COR-L47 (cell line): ENCODE measurements around the gene KRTAP5-4.
"Not testable (repeated sequence)": the region's sequence is repeated elsewhere in the genome, so short reads cannot be mapped to it uniquely, and the experiment has no call there.

Experiments used
- DNase-seq: peaks from one replicate; lab custom pipeline; 2025; lab: John Stamatoyannopoulos, UW

Gene KRTAP5-4, protein sequence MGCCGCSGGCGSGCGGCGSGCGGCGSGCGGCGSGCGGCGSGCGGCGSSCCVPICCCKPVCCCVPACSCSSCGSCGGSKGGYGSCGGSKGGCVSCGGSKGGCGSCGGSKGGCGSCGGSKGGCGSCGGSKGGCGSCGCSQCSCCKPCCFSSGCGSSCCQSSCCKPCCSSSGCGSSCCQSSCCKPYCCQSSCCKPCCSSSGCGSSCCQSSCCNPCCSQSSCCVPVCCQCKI

DNA sequence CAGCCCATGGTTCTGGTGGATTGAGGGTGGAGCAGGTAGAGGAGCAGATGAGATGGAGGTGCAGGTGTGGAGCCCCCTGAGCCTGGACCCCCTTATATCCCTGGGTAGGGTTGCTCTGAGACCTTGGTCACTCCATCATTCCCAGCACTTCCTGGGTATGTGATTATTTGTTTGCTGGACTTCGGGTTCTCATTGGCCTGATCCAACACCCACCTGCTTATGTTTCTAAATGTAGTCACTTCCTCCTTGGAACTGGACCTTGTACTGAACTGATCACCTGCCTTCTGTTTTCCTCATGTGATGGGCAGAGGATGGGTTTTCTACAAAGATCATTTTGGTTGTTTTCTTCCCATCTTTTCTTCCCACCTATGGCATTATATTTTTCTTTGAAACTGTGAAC, at the start of gene KRTAP5-4:
KRTAP5-4 (minus strand) TSS at position 53 of the 400 bp plus-strand sequence; CDS start at position 8, 45 bp downstream.
- no peak for DNase-seq

GRCh38 chr11:1671658-1672057, 49.7 kb upstream of the KRTAP5-4 start:
- DNase-seq = no peak

- no peak for DNase-seq
Measured at GRCh38 chr11:1670905-1671371, 49.0 kb upstream of the KRTAP5-4 start.

GRCh38 chr11:1670457-1670856, 48.5 kb upstream of the KRTAP5-4 start:
- not testable (repeated sequence) for DNase-seq

GRCh38 chr11:1669546-1670218, 47.7 kb upstream of the KRTAP5-4 start:
- no peak for DNase-seq

- no peak for DNase-seq
Measured at GRCh38 chr11:1668911-1669473, 47.1 kb upstream of the KRTAP5-4 start.

GRCh38 chr11:1667906-1668305, 46.0 kb upstream of the KRTAP5-4 start:
- no peak for DNase-seq

- DNase-seq = no peak
Measured at GRCh38 chr11:1667121-1667850, 45.3 kb upstream of the KRTAP5-4 start.

GRCh38 chr11:1665313-1665712, 43.4 kb upstream of the KRTAP5-4 start:
- no peak for DNase-seq

GRCh38 chr11:1662699-1663283, 40.9 kb upstream of the KRTAP5-4 start:
- not testable (repeated sequence) for DNase-seq

DNA sequence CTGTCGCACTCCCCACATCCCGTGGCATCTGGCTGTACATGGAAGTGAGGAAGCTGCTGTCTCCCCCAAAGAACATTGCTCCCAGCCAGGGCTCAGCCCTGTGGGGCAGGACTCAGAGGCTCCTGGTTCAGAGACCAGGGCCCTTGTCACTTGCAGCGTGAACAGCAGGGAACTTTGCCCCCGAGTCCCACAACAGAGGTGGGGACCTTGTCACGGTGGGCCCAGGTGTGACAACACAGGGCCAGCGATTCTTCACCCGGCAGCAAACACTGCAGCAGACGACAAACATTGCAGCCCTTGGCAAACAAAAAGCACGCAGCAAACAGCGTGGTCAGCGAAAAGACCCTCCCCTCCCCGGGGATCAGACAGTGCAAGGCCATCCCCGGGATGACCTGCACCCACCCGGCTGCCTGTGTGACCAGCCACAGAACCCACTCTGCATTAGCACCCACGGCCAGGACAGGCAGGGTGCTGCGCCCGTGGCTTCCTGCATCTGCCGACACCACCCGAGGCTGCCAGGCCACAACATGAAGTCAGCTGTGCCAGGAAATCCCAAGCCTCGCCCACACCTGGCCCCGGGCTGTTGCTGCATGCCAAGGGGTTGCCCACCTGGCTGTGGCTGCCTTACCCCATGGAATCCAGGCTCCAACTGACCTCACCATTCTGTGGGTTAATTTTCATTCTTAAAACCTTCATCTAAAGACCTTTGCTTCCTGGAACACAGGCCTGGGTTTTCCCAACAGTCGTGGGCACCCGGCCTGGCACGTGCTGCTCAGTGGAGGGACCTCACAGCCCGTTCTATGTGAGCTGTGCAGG, 39.7 kb upstream of the KRTAP5-4 start:
- not testable (repeated sequence) for DNase-seq

DNA sequence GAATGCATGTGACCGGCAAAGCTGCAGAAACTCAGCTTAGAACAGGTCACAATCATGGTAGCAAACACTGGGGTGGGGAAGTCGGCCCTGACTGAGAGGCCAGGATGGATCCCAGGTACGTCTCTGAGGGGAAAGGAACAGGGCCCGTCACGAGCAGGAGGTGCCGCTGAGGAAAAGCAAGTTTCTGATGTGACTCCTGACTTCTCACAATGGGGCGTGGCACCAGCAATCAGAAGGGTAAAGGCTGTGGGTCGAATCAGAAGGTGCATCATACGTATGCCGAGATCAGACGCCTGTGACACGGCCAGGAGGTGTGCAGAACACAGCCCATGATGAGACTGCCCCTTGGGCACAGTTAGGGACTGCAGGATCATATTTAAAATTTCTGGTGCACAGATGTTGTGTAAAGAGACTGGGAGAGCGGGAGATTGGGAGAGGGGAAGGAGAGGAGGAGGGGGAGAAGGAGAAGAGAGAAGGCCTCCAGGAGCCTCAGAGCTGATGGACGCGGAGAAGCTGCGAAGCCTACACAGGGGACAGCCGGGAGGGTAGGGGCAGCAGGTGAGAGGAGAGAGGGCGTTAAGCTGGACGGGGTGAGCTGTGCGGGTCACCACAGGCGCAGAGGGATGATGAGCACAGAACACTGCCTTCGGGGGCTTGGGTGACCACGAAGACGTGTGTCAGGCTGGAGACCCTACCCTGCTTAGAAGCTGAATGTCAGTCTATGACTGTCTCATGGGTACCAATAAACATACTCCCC, 38.4 kb upstream of the KRTAP5-4 start:
- DNase-seq = no peak

DNA sequence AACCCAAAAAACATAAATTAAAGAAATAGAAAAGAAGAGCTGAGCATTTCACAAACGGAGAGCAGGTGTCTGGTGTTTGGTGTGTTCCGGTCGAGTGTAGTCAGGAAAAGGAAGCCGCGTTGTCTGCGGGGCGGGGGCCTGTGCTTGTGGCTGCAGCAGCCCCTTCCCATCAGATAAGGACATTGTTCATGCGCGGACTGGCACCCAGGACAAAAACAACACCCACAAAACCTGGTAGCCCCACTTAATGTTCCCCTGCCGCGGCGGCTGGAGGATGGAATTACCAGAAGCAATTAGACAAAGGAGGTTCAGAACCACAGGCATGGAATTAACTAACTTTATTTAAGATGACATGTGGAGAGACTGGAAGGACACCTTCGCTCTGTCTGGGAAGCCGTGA, 37.6 kb upstream of the KRTAP5-4 start:
- DNase-seq = no peak

GRCh38 chr11:1656670-1657069, 34.7 kb upstream of the KRTAP5-4 start:
- DNase-seq = no peak

GRCh38 chr11:1656061-1656441, 34.1 kb upstream of the KRTAP5-4 start:
- DNase-seq = no peak

GRCh38 chr11:1655168-1656060, 33.5 kb upstream of the KRTAP5-4 start:
- peak; percentile 20 for DNase-seq

GRCh38 chr11:1654388-1655167, 32.6 kb upstream of the KRTAP5-4 start:
- no peak for DNase-seq

GRCh38 chr11:1653541-1654387, 31.8 kb upstream of the KRTAP5-4 start:
- DNase-seq = no peak
